HG03139 (cell line): ENCODE measurements around the gene FURIN.
"Not testable (repeated sequence)": the region's sequence is repeated elsewhere in the genome, so short reads cannot be mapped to it uniquely, and the experiment has no call there.

Experiments
- ATAC-seq: cut with Tn5 transposase; IDR thresholded peaks from one replicate; pipeline ENCODE4 v1.9.1; 2021; ENCODE audit not compliant: unreplicated experiment

The FURIN gene

DNA sequence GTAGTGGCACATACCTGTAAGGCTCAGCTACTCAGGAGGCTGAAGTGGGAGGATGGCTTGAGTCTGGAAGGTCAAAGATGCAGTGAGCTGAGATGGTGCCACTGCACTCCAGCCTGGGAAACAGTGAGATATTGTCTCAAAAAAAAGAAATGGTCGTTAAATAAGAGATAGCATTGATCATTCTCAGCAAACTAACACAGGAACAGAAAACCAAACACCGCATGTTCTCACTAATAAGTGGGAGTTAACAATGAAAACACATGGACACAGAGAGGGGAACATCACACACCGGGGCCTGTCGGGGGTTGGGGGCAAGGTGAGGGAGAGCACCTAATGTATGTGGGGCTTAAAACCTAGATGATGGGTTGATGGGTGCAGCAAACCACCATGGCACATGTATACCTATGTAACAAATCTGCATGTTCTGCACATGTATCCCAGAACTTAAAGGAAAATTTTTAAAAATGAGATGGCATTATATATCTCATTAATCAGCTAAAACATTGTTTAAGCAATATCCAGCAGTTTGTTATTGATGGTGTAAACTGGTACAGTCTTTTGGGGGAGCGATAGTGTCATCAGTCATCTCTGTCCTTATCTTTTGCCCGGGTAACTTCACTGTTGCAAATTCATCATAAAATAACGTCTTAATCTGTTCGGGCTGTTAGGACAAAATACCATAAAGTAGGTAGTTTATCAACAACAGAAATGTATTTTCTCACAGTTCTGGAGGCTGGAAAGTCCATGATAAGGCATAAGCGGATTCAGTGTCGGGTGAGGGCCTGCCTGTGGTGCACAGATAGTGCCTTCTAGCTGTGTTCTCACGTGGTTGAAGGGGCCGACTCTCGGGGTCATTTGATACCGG is 33.0 kb downstream of the FURIN start:
- ATAC-seq: no peak

DNA sequence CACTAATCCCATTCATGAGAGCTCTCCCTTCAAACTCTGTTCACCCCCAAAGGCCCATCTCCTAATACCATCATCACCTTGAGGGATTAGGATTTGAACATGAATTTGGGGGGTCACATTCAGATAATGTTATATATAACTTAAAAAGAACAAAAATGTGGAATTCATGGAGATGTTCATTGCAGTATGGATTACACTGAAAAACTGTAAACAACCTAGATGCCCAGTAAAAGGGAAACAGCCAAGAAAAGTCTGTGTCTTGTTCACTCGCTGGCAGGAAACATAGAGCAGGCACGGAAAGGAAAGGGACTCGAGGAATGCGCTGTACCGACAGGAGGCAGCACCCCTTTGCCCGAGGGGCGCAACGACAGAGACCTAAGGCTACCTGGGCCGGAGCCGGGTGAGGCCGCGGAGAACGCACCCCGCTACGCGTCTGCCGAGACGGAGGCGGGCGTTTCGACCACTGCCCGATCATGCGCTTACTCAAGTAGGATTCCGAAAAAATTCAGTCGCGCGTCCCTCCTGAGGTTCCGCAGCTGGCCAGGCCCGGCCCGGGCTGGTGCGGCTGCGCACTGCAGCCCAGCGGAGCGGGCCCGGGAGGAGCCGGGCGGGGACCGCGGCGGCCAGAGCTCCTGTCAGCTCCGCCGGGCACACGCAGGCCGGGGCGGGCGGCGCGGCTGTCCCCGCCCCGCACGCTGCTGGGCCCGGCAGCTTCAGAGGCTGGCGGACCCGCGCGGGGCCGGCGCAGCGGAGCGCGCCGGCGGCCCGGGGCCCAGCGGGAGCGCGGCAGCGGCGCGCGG is 33.9 kb downstream of the FURIN start:
- ATAC-seq: peak; percentile 57

DNA sequence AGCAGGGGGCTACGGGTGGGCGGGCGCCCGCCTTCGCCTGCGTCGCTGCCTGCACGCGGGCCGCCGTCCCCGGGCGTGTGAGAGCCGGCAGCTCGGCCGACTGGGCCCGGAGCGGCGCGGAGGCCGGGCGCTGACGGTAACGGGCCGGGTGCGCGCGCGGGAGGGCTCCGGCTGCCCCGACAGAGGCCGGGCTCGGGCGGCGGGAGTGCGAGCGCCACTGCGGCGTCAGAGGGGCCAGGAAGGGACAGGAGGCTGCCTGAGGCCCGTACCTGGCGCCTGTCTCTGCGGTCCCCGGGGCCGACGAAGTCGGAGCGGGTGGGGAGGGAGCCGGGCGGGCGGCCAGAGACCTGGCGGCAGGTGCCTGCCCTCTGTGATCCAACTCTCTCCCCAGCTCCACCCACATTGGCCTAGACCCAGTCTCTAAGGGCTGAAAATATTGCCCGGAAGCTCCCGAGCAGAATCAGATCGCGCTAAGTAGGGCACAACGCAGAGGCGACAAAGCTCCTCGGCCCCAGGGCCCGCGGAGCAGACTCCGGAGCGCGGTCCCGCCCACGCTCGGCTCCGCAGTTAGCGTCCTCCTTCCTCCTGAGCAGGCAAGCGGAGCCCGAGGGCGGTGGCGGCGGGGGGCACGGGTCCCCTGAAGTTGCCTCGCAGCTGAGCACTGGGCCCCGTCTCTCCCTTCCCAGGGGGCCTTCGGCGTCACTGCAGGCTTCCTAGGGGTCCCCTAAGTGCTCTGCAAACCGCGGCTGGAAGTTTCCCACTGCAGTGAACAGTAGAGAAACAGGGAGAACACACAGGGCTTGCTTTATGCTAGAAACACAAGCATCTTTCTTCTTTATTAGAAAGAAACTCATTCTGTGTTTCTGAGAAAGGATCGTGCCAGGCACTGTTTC is 34.7 kb downstream of the FURIN start, which contains the start of gene MAN2A2:
TSS of gene MAN2A2 (plus strand) at position 463 of the 893 bp plus-strand sequence. CDS start 906 bp downstream, outside the sequence.
- peak; percentile 53 for ATAC-seq

DNA sequence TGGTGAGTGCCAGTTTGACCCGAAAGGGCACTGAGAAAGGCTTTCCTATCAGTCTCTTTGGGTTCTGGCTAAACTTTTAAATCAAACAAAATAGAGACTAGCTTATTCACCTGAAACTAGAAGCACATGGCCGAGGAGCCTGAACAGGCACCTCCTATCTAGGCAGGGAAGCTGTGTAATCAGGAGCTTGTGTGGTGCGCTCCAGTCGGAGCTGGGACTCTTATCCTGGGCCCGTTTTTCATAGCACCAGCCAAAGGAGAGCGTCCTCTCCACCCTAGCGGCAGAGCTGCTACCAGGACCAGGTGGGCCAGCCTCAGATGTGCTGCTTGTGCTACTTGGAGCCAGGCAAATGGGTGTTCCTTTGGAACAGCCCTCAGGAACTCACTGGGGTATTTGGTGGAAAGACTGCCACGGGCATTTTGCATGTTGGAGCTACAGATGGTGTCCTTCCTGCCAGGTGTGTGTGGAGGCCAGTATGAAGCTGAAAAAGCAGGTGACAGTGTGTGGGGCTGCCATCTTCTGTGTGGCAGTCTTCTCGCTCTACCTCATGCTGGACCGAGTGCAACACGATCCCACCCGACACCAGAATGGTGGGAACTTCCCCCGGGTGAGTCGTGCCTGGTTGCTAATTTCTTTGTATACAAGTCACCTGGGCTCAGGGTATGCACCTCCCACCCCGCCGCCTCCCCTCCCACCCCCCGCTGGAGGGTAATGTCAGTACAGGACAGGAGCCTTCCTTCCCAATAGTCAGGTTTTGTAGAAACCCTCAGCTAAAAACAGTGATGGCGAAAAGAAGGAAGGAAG is 35.5 kb downstream of the FURIN start:
- ATAC-seq: no peak

DNA sequence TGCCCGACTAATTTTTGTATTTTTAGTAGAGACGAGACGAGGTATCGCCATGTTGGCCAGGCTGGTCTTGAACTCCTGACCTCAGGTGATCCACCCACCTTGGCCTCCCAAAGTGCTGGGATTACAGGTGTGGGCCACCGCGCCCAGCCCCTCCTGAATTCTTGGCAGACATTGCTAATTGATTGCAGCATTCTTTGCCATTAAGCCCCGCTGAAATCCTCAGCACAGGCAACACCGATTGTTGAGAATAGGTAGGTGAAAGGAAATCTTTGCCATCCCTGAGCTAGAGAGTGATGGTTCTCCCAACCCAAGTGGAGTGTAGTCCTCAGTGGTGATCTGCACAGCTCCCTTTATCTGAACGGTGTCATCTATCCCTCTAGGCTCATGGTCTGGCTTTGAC is 36.4 kb downstream of the FURIN start:
- ATAC-seq: no peak

DNA sequence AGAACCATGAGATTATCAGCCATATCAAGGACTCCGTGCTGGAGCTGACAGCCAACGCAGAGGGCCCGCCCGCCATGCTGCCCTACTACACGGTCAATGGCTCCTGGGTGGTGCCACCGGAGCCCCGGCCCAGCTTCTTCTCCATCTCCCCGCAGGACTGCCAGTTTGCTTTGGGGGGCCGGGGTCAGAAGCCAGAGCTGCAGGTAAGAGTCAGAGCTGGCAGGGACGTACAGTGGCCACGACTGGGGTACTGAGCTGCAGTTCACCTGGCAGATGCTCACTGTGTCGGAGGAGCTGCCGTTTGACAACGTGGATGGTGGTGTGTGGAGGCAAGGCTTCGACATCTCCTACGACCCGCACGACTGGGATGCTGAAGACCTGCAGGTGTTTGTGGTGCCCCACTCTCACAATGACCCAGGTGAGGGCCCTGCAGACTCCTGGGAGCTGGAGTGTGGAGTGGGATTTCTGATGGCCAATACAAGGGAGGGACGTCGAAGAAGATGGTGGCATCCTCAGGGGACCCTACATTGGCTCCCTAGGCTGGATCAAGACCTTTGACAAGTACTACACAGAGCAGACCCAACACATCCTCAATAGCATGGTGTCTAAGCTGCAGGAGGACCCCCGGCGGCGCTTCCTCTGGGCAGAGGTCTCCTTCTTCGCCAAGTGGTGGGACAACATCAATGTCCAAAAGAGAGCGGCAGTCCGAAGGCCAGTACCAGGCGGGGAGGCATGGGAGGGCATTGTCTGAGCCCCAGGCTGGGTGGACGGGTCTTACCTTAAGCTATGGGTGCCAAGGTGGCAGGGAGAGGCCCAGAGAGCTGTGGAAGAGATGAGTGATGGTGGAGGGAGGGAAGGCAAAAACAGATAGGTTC is 37.2 kb downstream of the FURIN start:
- ATAC-seq: no peak

DNA sequence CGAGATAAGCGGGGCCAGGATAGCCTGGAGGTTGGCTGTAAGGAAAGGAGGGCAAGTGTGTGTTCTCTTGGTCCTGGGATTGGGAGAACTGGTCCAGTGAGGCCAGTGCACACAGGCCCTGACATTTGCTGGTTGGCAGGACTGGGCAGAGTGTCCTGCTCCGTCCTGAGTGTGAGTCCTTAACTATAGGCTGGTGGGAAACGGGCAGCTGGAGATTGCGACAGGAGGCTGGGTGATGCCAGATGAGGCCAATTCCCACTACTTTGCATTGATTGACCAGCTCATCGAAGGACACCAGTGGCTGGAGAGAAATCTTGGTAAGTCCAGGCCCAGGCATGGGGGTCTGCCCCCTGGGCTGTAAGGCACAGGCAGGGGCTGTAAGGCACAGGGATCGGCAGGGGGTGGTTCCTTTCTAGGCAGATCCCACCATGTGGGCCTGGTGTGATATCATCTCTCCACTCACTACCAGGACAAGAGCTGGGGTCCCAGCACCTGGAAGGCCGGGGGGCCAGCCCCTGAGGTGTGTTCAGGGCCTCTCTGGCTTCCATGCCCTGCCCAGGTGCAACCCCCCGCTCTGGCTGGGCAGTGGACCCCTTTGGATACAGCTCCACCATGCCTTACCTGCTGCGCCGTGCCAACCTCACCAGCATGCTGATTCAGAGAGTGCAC is 37.9 kb downstream of the FURIN start:
- no peak for ATAC-seq

DNA sequence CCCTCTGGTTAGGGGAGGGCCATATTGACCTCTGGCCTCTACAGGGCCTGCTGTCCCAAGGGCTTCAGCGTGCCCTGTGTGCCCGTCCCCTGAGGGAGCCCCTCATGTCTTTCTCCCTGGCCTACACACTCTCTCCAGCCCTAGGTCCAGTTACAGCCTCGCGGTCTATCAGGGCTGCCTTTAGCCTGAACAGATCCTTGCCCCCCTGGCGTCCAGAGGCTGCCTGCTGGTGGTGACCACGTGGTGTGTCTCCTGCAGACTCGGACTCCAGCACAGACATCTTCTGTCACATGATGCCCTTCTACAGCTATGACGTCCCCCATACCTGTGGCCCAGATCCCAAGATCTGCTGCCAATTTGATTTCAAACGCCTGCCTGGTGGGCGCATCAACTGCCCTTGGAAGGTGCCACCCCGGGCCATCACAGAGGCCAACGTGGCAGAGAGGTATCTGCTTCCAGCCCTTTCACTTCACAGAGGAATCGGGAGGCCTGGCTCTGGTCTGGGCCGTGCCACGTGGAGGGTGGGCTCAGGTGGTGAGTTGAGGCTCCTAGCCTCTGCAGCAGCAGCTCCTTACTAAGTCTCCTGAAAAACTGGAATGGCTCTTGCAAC is 38.8 kb downstream of the FURIN start:
- no peak for ATAC-seq

DNA sequence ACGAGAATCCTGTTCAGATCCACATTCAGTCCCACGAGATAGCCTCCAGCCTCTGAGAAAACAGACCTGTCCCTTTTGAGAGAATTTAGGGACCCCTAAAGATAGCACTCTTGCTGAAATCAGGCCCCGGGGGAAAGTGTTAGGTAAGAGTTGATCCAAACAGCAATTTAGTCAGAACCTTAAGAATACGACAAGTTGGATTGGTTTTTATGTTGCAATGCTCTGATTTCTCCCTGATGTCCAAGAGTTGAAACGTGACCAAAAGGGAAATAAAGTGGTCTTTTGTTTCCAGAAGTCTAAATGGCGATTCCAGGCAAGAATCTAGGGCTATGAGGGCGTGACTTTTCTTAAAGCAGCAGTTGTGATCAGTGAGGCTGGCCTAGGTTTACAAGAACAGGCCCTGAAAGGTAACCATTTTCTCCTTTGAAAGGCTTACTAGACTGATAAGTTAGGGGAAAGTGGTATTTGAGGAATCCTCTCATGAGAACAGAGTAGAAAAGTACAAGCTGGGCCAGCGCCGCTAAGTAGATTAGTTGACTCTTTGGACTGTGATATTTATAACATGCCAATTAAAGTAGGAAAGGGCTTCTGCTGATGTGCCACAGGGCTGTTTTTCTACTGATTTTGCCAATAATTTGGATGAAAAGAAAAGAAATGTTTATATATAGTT is 39.6 kb downstream of the FURIN start:
- ATAC-seq: no peak

DNA sequence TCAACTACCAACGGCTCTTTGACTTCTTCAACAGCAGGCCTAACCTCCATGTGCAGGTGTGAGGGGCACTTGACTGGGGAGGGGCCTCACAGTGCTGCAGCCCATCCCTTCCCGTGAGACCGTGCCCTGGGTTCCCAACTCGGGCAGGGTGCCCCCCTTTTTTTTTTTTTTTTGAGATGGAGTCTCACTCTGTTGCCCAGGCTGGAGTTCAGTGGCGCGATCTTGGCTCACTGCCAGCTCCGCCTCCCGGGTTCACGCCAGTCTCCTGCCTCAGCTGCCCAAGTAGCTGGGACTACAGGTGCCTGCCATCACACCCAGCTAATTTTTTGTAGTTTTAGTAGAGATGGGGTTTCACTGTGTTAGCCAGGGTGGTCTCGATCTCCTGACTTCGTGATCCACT is 41.1 kb downstream of the FURIN start:
- not testable (repeated sequence) for ATAC-seq

DNA sequence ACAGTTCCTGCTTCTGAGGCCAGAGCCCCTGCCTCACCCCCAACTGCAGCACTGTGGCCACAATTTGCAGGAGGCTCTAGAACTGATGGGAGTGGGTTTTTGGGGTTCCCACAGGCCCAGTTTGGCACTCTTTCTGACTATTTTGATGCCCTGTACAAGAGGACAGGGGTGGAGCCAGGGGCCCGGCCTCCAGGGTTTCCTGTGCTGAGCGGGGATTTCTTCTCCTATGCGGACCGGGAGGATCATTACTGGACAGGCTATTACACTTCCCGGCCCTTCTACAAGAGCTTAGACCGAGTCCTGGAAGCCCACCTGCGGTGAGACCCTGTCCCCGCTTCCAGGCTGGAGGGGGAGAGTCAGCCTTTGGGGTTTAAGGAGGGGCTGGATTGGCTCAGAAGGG is 41.6 kb downstream of the FURIN start:
- no peak for ATAC-seq

DNA sequence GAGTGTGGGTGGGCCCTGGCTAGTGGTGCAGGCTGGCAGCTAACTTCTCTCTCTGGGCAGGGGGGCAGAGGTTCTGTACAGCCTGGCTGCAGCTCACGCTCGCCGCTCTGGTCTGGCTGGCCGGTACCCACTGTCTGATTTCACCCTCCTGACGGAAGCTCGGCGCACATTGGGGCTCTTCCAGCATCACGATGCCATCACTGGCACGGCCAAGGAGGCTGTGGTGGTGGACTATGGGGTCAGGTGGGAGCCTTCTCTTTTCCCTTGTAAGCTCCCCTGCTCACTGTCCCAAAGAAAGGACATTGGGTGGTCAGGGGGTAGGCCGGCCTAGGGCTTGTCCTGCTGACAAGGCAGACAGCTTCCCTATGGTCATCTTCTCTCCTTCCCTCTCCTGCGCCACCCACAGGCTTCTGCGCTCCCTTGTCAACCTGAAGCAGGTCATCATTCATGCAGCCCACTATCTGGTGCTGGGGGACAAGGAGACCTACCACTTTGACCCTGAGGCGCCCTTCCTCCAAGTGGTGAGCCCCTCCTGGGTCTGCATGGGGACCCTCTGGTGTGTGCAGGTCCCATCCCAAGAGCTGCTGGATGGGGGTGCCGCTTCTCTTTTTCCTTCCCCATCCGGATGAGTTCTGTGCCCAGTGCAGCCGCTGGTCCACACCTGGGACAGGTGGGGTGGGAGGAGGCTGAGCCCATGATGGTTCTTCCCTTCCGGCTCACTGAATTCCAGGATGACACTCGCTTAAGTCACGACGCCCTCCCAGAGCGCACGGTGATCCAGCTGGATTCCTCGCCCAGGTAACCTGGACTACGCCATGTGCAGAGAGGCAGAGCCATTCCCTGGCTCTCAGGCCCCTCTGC is 42.3 kb downstream of the FURIN start:
- no peak for ATAC-seq

DNA sequence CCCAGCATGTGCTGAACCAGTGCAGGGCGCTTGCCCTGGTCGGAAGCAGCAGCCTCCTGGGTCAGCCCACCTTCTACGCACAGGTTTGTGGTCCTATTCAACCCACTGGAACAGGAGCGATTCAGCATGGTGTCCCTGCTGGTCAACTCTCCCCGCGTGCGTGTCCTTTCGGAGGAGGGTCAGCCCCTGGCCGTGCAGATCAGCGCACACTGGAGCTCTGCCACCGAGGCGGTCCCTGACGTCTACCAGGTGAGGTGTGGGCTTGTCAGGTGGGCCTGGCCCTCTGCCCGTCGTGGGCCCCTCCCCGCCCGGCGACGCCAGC is 42.9 kb downstream of the FURIN start:
- ATAC-seq: no peak

DNA sequence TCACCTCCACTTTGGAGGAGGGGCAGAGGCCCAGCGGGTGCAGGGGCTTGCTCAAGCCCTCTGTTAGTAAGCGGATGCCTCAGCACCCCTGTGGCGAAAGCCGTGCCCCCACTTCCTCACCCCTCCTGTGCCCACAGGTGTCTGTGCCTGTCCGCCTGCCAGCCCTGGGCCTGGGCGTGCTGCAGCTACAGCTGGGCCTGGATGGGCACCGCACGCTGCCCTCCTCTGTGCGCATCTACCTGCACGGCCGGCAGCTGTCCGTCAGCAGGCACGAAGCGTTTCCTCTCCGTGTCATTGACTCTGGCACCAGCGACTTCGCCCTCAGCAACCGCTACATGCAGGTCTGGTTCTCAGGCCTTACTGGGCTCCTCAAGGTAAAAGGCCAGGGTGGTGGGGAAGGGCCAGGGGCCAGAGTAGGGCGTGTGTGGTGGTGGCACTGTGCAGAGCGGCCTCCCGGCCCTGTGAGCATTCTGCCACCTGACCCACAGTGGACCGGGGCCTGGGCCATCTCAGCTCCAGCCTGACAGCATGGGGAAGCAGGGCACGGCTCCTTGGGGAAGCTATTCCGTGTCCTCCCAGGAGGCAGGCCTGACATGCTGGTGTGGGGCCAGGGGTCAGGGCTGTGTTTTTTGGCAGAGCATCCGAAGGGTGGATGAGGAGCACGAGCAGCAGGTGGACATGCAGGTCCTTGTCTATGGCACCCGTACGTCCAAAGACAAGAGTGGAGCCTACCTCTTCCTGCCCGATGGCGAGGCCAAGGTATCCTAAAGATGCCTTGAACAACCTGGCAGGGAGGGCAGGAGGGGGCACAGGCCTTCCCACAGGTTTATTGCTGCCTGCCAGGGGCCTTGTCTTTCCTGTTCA is 43.8 kb downstream of the FURIN start:
- no peak for ATAC-seq

DNA sequence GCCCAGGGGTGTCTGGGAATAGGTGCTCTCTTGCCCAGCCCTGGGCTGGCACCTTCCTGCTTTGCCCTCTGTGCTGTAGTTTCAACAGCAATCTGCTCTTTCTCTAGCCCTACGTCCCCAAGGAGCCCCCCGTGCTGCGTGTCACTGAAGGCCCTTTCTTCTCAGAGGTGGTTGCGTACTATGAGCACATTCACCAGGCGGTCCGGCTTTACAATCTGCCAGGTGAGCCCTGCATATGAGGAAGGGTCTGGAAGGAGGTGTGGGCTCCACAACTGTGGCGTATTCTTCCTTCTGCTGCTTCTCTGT is 44.3 kb downstream of the FURIN start:
- no peak for ATAC-seq

DNA sequence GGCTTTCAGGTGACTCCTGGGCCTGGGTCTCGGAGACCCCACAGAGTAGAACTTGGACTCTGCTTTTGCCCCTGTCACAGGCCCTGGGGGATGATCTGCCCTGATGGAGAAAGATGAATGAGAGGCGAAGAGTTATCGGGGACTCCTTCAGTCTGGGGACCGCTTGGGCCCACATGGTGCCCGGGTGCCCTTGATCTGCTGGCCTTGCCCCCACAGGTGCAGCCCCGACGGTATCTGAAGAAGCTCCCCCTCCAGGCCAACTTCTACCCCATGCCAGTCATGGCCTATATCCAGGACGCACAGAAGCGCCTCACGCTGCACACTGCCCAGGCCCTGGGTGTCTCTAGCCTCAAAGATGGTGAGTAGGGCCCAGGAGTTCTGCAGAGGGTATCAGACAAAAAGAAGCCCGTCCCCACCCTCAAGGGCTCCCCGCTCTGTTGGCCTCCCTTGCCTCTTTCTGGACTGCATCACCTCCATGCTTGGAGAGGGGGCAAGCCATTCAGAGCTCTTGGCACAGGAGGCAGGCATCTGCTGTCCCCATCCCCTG is 45.1 kb downstream of the FURIN start:
- no peak for ATAC-seq
